Activated CD8-positive, alpha-beta memory T cell treated with anti-CD3 and anti-CD28 coated beads for 24 hours (primary cell): ENCODE results near the gene CPEB3.
"Not testable (repeated sequence)": the region's sequence is repeated elsewhere in the genome, so short reads cannot be mapped to it uniquely, and the experiment has no call there.

Experiments
- DNase-seq: peaks from one replicate; pipeline ENCODE4 v3.0.0-alpha.2; 2020

Gene CPEB3

GRCh38 chr10:92208157-92208720 is 82.6 kb downstream of the CPEB3 start:
- no peak for DNase-seq

- DNase-seq = no peak
Observed at GRCh38 chr10:92207061-92207460, 83.8 kb downstream of the CPEB3 start.

DNA sequence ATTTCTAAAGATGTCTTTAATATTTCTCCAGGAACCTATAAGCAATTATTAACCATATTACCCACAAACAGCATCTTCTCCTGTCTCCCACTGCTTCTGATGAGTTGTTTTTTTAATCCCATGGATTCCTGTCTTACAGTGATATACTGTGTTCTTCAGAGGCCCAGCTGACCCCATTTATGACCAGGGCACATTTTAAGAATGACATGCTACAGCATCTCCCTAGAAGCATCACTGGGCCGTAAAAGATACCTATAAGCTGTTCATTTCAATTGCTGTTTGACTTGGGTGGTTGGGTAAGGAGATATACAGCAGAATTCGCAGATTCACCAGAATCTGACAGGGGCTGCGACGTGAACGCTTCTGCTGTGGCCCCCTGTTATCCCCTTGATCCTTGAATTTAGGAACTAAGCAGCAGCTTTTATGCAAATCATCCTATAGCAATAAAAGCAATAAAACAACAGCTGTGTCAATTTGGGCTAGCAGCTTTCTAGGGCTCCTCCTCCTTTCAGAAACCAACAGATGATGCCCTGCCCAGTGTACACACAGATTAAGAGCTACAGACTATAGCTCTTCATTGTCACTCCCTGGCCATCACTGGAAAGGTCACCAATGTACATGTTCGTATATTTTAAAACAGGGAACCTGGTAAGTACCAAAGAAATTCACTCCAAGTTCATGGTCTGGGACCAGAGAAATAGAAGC is 86.8 kb downstream of the CPEB3 start:
- DNase-seq = no peak

DNA sequence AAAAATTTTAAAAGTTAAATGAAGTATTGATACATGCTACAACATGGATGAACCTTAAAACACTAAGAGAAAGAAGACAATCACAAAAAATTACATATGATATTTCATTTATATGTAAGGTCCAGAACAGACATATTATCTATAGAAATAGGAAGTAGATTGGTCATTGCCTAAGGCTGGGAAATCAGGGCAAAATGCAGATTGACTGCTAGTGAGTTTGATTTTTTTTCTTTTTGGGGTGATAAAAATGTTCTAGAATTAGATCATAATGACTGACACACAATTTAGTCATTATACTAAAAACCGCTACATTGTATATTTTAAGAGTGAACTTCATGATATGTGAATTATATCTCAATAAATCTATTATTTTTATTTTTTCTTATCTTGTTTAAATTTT is 88.3 kb downstream of the CPEB3 start:
- DNase-seq = no peak

DNA sequence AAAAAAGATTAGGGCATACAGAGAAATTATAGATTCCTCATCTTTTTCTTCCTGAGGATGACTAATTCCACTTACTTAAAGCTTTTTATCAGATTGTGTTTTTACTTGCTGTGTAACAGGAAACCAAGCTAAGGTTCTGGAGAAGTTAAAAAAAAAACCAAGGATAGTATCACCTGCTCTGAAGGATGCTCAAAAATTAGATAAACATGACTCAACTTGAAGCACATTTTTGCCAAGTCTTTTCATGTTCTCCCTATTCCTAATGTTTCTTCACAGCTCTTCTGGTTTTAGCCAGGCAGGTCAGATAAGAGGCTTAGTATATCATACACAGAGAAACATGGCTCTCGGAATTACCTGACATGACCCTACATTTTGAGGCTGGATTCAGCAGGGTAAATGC is 90.3 kb downstream of the CPEB3 start:
- no peak for DNase-seq

DNA sequence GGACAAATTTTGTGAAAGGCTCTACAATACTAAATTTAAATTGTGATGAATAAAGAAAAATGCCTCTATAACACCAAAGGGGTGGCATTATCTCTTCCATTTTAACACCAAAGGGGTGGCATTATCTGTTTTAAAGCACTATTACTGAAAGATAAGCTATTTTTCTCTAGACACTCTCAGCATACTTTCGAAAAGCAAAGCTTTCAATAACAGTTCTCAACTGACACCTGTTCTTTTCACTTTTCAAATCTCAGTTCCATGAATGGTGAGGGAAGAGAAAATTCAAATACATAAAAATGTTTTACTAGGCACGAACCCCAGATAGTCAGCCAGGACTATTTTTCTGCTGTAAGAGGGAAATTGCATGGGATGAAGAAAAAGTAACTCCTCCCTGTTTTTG is 103.8 kb downstream of the CPEB3 start:
- DNase-seq = no peak

DNA sequence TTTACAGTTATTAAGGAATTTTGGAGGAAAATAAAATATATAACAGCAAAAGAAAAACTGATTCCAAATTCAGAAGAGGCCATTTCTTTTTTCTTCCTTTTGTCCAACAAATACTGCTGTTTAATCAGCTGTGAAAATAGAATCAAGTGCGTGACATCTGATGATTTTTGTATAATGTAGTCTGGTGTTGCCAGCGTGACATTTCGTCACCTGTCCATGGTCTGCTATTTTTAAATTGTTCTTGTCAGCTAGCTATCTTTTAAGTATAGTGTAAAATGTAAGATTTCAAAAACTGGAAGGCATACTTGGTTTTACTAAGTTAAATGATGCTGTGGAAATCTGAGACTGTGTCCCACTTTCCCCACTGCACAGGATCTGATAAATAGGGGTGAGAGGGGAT is 105.9 kb downstream of the CPEB3 start:
- DNase-seq = no peak

GRCh38 chr10:92183199-92183598 is 107.7 kb downstream of the CPEB3 start:
- DNase-seq = no peak

DNA sequence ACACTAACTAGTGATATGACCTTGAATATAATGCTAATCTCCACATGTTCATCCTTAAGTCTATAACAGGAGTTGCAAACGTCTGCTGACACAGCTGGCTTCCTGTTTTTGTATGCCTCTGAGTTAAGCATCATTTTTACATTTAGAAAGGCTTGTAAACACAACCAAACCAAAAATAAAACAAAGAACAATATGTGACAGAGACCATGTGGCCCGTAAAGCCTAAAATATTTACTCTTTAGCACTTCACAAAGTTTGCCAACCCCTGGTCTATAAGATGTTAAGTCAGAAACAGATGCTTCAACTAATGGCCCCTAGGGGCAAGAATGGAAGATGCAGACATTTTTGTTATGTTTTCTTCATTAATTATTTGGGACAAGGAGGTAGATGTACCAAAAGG is 109.3 kb downstream of the CPEB3 start:
- no peak for DNase-seq

DNA sequence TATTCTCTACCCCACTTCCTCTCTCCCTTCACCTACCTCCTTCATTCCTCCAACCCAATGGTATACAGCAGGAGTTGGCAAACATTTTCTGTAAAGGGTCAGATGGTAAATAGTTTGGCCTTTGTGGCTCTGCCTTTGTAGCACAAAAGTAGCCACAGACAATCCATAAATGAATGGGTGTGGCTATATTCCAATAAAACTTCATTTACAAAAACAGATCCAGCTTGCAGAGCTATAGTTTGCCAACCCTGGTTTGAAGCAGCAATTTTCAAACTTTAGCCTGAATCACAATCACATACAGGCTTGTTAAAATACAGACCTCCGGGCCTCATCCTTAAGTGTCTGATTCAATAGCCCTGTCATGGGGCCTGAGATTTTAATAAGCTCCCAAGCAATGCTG is 110.5 kb downstream of the CPEB3 start:
- DNase-seq = no peak

DNA sequence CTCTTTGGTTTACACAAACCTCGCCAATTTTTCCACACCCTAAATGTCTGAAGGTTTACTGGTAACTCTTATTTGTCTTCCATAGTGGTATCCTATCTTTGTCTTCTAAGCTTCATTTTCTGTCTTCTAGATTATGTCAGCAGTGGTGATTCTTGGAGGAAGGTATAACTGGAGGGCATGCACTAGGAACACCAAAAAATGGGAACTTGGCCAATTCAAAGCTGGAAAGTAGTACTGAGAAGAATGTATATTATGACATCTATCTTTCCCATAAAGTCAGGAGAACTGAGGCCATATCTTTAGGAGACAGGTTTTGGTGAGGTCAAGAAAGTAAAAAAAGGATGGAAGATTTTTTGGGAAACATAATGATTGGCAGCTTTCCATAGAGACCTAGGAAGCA is 113.3 kb downstream of the CPEB3 start:
- no peak for DNase-seq

GRCh38 chr10:92175164-92175563 is 115.7 kb downstream of the CPEB3 start:
- no peak for DNase-seq

- no peak for DNase-seq
Observed at GRCh38 chr10:92173996-92174395, 116.9 kb downstream of the CPEB3 start.

DNA sequence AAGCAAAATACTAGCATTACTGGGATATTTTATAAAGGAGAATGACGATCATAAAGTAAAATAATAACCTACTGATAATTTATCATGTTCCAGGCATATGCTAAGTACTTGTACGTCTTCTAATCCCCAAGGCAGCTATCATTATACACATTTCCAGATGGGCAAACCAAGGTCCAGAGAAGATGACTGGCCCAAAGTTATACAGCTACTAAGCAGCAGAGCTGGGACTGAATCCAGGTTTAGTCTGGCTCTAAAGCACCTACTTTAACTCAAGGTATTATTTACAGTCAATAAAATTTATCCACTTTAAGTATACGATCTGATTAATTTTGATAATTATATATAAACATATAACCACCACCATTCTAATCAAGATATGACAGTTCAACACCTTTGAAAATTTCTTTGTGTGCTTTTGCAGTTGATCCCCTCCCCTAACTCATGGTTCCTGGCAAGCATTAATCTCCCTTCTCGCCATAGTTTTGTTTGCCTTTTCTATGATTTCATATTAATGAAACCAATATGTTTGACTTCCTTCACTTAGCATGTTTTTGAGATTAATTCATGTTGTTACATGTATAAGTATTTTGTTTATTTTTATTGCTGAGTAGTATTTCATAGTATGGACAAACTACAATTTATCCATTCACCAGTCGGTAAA is 126.7 kb downstream of the CPEB3 start:
- no peak for DNase-seq

GRCh38 chr10:92162541-92162940 is 128.3 kb downstream of the CPEB3 start:
- DNase-seq = no peak

DNA sequence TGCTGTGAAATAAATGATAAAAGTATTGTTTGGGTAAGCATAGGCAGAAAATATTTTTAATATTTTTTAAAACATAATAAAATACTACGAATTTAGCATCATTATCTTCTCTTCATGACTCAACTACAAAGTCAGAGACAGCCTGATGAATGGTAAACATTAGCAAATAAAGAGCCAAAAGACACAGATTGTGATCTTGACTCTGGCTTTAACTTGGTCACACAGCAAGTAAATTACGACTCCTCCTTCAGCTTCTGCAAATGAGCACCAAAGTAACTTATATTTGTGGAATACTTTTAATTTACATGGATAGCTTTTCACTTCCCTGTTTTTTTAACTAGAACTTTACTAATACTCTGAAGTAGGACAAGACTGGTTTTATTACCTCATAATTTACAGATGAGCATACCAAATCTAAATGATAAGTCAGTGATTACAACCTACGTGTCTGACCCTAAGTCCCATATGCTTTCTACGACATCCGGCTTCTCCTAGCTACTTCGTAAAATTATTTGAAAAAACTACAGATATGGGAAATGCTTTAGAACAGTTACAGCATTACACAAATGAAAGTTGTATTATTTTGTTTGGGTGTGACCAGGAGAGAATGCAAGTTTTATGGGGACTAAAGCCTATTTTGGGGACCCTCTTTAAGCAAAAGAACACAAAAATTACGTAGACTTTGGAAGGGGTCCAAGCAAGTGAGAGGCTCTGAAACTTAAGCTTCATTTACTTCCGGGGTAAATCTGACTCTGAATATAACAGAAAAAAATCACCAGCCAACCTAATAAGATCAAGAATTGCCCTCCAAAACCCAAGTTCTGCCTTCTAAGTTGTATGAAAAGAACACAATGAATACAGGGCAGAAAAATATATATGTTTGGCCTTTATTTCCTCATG is 133.8 kb downstream of the CPEB3 start:
- no peak for DNase-seq

DNA sequence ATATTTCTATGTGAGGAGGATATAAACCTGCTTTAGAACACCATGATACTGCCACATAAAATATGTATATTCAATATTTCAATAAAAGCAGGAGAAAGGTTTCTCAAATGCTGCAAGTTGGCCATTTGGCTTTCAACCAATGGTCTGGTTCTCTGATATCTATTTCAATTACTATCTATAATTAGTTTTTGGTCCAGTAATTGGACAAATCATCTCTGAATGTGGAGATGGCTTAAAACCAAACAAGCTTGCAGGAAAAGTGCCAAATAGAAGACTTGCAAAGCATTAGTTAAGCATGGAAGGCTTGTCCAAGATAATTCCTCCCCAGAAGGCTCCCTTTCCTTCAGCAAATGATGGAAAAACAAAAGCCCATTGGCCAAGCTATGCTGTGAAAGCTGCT is 140.1 kb downstream of the CPEB3 start:
- DNase-seq = no peak

- DNase-seq = no peak
Observed at GRCh38 chr10:92149261-92149660, 141.6 kb downstream of the CPEB3 start.

DNA sequence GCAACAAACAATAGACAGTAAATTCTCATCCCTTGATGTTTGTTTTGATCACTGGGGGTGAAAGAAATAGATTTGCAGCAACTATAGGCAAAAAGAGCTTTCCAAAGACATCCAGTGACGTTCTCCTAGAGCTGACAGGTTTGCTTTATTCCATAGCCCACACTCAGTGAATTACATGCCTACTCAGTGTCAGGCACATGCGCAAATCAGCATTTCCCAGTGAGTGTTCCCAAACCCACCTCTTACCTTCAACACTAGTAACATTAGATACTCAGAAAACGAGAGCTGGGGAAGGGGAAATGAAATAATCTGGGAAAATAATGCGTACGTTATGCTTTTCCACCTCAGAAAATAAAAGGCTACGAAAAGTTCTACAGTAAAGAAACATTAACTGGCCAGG is 144.1 kb downstream of the CPEB3 start:
- DNase-seq = no peak

DNA sequence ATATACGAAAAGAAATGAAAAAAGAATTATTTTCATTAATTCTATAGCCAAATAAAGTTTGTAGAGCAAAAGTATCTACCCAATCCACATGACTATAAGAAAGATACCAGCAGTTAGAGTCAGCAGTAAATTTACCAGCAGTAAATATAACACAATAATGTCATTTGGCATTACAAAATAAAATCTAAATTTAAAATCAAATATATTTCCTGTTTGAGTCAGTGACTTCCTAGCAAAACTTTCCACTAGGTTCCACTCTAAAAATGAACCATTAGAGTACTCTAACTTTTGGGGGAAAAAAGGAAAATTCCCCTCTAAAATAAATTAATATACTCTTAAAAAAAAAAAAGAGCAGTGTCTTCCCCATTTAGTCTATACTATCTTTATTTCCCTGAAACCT is 144.8 kb downstream of the CPEB3 start:
- DNase-seq = no peak

GRCh38 chr10:92142949-92143348 is 147.9 kb downstream of the CPEB3 start:
- no peak for DNase-seq

DNA sequence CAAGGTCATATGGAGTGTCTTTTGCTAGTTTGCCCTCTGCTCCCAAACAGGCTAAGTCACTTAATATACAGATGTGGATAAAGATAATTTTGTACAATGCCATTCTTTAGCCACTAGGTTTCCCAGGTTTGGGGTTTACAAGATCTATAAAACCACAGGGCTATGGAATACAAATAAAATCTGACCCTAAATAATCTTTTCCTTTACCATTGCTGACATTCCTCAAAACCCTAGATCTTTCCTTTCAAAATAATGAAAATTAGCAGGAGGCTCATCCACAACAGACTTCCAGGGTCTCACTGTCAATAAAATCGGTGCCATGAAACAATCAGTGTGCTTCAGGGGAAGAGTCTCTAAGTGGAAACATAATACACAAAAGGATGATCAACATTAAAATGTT is 148.4 kb downstream of the CPEB3 start:
- DNase-seq = no peak

DNA sequence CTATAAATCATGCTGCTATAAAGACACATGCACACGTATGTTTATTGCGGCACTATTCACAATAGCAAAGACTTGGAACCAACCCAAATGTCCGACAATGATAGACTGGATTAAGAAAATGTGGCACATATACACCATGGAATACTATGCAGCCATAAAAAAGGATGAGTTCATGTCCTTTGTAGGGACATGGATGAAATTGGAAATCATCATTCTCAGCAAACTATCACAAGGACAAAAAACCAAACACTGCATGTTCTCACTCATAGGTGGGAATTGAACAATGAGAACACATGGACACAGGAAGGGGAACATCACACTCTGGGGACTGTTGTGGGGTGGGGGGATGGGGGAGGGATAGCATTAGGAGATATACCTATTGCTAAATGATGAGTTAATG is 149.7 kb downstream of the CPEB3 start:
- not testable (repeated sequence) for DNase-seq

- not testable (repeated sequence) for DNase-seq
Observed at GRCh38 chr10:92134049-92134448, 156.8 kb downstream of the CPEB3 start.
